Astrocyte (in vitro differentiated cells and primary cell): ENCODE results near the gene MACC1. TPM values are rescaled to one million over a fixed set of nuclear protein-coding genes. Genes with fewer than 3 reads are reported as not detected.

Source experiments
- DNase-seq: peaks from one replicate; pipeline ENCODE4 v3.0.0-alpha.2; 2010; ENCODE audit warnings: low read depth
- FAIRE-seq: peaks from 2 replicates; lab custom pipeline; 2011; peaks lifted over from hg19 to GRCh38; lab: Jason Lieb, UNC
- H2AFZ ChIP-seq: 2 replicates; pipeline ENCODE4 v1.6.0; 2012; ENCODE audit warnings: low read depth, low read length, inconsistent platforms
- H3K27ac ChIP-seq: 2 replicates; pipeline ENCODE4 v1.5.1; 2011; ENCODE audit warnings: low read depth, low read length, inconsistent platforms
- H3K27me3 ChIP-seq: 2 replicates; pipeline ENCODE4 v1.6.0; 2011; ENCODE audit warnings: low read length, inconsistent platforms; ENCODE audit not compliant: insufficient read depth
- H3K36me3 ChIP-seq: 2 replicates; pipeline ENCODE4 v1.5.1; 2011; ENCODE audit warnings: low read length, inconsistent platforms; ENCODE audit not compliant: insufficient read depth
- H3K4me1 ChIP-seq: 2 replicates; pipeline ENCODE4 v1.5.1; 2011; ENCODE audit warnings: low read length, inconsistent platforms; ENCODE audit not compliant: insufficient read depth
- H3K4me2 ChIP-seq: 2 replicates; pipeline ENCODE4 v1.6.0; 2012; ENCODE audit warnings: low read length, inconsistent platforms
- H3K4me3 ChIP-seq: 2 replicates; pipeline ENCODE4 v1.5.1; 2011; ENCODE audit warnings: low read depth, mild to moderate bottlenecking, low read length, inconsistent platforms; ENCODE audit not compliant: insufficient read depth
- H3K79me2 ChIP-seq: 2 replicates; pipeline ENCODE4 v1.6.0; 2012; ENCODE audit warnings: mild to moderate bottlenecking, low read length, inconsistent platforms; ENCODE audit not compliant: insufficient read depth
- H3K9ac ChIP-seq: 2 replicates; pipeline ENCODE4 v1.6.0; 2012; ENCODE audit warnings: mild to moderate bottlenecking, low read length, inconsistent platforms
- H3K9me3 ChIP-seq: 2 replicates; pipeline ENCODE4 v1.5.1; 2012; ENCODE audit warnings: low read depth, mild to moderate bottlenecking, low read length, inconsistent platforms; ENCODE audit not compliant: insufficient read depth
- H4K20me1 ChIP-seq: 2 replicates; pipeline ENCODE4 v1.6.0; 2012; ENCODE audit warnings: low read length, inconsistent platforms; ENCODE audit not compliant: insufficient read depth
- H3K27ac Mint-ChIP-seq: one replicate; pipeline ENCODE4 v1.8.0; 2021; ENCODE audit warnings: mild to moderate bottlenecking, mixed read lengths; ENCODE audit not compliant: unreplicated experiment
- H3K27me3 Mint-ChIP-seq: one replicate; pipeline ENCODE4 v1.8.0; 2021; ENCODE audit warnings: low read depth, mixed read lengths; ENCODE audit not compliant: unreplicated experiment
- H3K36me3 Mint-ChIP-seq: one replicate; pipeline ENCODE4 v1.8.0; 2021; ENCODE audit warnings: low read depth, mixed read lengths; ENCODE audit not compliant: unreplicated experiment
- H3K4me1 Mint-ChIP-seq: one replicate; pipeline ENCODE4 v1.8.0; 2021; ENCODE audit warnings: low read depth, mixed read lengths; ENCODE audit not compliant: unreplicated experiment
- H3K4me3 Mint-ChIP-seq: one replicate; pipeline ENCODE4 v1.8.0; 2021; ENCODE audit warnings: mild to moderate bottlenecking, moderate library complexity, mixed read lengths; ENCODE audit not compliant: unreplicated experiment
- H3K9me3 Mint-ChIP-seq: one replicate; pipeline ENCODE4 v1.8.0; 2021; ENCODE audit warnings: mild to moderate bottlenecking, mixed read lengths; ENCODE audit not compliant: unreplicated experiment
- CTCF ChIP-seq: IDR thresholded peaks from 2 replicates; pipeline ENCODE4 v1.5.1; 2011; ENCODE audit warnings: low read depth, mild to moderate bottlenecking, inconsistent platforms, low read length, moderate library complexity; ENCODE audit not compliant: insufficient read depth
- EZH2 ChIP-seq: IDR thresholded peaks from 2 replicates; pipeline ENCODE4 v1.6.1; 2012; ENCODE audit warnings: mild to moderate bottlenecking, low read length, inconsistent platforms; ENCODE audit not compliant: insufficient read depth
- total RNA-seq: library from RNA; stranded (reverse); gene quantifications from 2 replicates; pipeline ENCODE4 v1.2.1, GENCODE V29; 2021

MACC1 gene
- total RNA-seq, 1 donor from 2014 or later = 2.0 TPM

GRCh38 chr7:20164425-20165145 lies 52.6 kb downstream of the MACC1 start:
- Histone ChIP-seq H3K4me2 (no peak overlapping the region), H4K20me1 (no peaks in the 10 kb centered on the region), H3K27ac (no peak overlapping the region), H3K4me3 (no peak overlapping the region), H3K9ac (no peak overlapping the region), H3K27me3 (no peaks in the 10 kb centered on the region), H3K9me3 (no peaks in the 10 kb centered on the region), H3K36me3 (no peaks in the 10 kb centered on the region), H3K79me2 (no peaks in the 10 kb centered on the region), H2AFZ (no peak overlapping the region), H3K4me1 (no peaks in the 10 kb centered on the region)
- H3K4me3 Mint-ChIP-seq = no peak overlapping the region
- no peak overlapping the region for H3K27ac Mint-ChIP-seq
- DNase-seq = peak; percentile 84
- FAIRE-seq = peak; percentile 45
- no peaks in the 10 kb centered on the region for H3K9me3 Mint-ChIP-seq
- H3K36me3 Mint-ChIP-seq = no peaks in the 10 kb centered on the region
- no peaks in the 10 kb centered on the region for H3K4me1 Mint-ChIP-seq
- TF ChIP-seq CTCF (no peak), EZH2 (no peak)
- H3K27me3 Mint-ChIP-seq = no peaks in the 10 kb centered on the region

GRCh38 chr7:20162665-20163064 lies 54.5 kb downstream of the MACC1 start:
- Histone ChIP-seq H3K27me3 (no peaks in the 10 kb centered on the region), H3K27ac (no peak overlapping the region), H3K36me3 (no peaks in the 10 kb centered on the region), H3K4me3 (no peak overlapping the region), H2AFZ (no peak overlapping the region), H4K20me1 (no peaks in the 10 kb centered on the region), H3K4me1 (no peaks in the 10 kb centered on the region), H3K9me3 (no peaks in the 10 kb centered on the region), H3K9ac (no peak overlapping the region), H3K79me2 (no peaks in the 10 kb centered on the region), H3K4me2 (no peak overlapping the region)
- DNase-seq (no peak), FAIRE-seq (no peak)
- no peak overlapping the region for H3K4me3 Mint-ChIP-seq
- H3K27ac Mint-ChIP-seq = no peak overlapping the region
- H3K36me3 Mint-ChIP-seq = no peaks in the 10 kb centered on the region
- no peaks in the 10 kb centered on the region for H3K4me1 Mint-ChIP-seq
- TF ChIP-seq EZH2 = no peak
- no peak for TF ChIP-seq CTCF
- no peaks in the 10 kb centered on the region for H3K27me3 Mint-ChIP-seq
- H3K9me3 Mint-ChIP-seq = no peaks in the 10 kb centered on the region

GRCh38 chr7:20159226-20159747 lies 57.9 kb downstream of the MACC1 start:
- H2AFZ ChIP-seq = no peak overlapping the region
- FAIRE-seq = no peak
- H3K27me3 Mint-ChIP-seq = no peaks in the 10 kb centered on the region
- no peaks in the 10 kb centered on the region for H3K9me3 Mint-ChIP-seq
- H3K27me3 ChIP-seq = no peaks in the 10 kb centered on the region
- no peaks in the 10 kb centered on the region for H3K36me3 ChIP-seq
- no peak overlapping the region for H3K27ac ChIP-seq
- H3K9me3 ChIP-seq = no peaks in the 10 kb centered on the region
- H4K20me1 ChIP-seq = no peaks in the 10 kb centered on the region
- H3K27ac Mint-ChIP-seq = no peak overlapping the region
- no peak overlapping the region for H3K4me2 ChIP-seq
- H3K4me1 ChIP-seq = no peaks in the 10 kb centered on the region
- no peak for DNase-seq
- H3K9ac ChIP-seq = no peak overlapping the region
- no peaks in the 10 kb centered on the region for H3K36me3 Mint-ChIP-seq
- no peak overlapping the region for H3K4me3 ChIP-seq
- TF ChIP-seq CTCF (no peak), EZH2 (no peak)
- H3K4me3 Mint-ChIP-seq = no peak overlapping the region
- no peaks in the 10 kb centered on the region for H3K4me1 Mint-ChIP-seq
- H3K79me2 ChIP-seq = no peaks in the 10 kb centered on the region
